ENCODE results near the gene HS6ST1. TPM values are rescaled to one million over a fixed set of nuclear protein-coding genes. Genes with fewer than 3 reads are reported as not detected.

HS6ST1 gene
- total RNA-seq, 2 donors from 2014 or later: 19.0 to 25.8 TPM

GRCh38 chr2:128363934-128364361 lies 45.3 kb upstream of the HS6ST1 start:
- Histone ChIP-seq H3K36me3 (no peaks in the 10 kb centered on the region), H3K9me3 (no peaks in the 10 kb centered on the region), H3K4me3 (no peak overlapping the region), H3K27me3 (no peaks in the 10 kb centered on the region), H3K27ac (no peak overlapping the region), H3K4me1 (peaks cover 0 to 14% of the 10 kb centered on the region in 2 donors)
- DNase-seq (ENCODE audit: low spot score): no peak
- TF ChIP-seq, protein P1, sequence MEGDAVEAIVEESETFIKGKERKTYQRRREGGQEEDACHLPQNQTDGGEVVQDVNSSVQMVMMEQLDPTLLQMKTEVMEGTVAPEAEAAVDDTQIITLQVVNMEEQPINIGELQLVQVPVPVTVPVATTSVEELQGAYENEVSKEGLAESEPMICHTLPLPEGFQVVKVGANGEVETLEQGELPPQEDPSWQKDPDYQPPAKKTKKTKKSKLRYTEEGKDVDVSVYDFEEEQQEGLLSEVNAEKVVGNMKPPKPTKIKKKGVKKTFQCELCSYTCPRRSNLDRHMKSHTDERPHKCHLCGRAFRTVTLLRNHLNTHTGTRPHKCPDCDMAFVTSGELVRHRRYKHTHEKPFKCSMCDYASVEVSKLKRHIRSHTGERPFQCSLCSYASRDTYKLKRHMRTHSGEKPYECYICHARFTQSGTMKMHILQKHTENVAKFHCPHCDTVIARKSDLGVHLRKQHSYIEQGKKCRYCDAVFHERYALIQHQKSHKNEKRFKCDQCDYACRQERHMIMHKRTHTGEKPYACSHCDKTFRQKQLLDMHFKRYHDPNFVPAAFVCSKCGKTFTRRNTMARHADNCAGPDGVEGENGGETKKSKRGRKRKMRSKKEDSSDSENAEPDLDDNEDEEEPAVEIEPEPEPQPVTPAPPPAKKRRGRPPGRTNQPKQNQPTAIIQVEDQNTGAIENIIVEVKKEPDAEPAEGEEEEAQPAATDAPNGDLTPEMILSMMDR (IDR thresholded peaks at IDR 0.05): no peak

DNA sequence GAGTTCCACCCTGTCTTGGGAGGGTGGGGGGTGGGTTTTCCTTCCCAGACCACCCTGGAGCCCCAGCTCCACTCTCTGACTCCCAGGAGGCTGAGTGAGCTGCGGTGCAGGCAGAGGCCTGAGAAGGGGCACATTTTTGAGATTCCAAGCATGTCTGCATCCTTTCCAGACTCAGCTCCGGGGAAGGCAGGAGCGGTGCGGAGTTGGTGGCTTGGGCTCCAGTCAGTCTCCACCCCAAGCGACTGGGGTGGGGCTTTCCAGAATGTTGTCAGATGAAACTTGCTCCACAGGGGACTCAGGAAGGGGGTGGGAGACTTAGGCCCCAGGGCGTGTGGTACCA lies 44.2 kb upstream of the HS6ST1 start:
- TF ChIP-seq, protein P1 (IDR thresholded peaks at IDR 0.05): no peak
- no peak overlapping the region for H3K4me3 ChIP-seq
- H3K9me3 ChIP-seq: no peaks in the 10 kb centered on the region
- H3K27ac ChIP-seq: no peak overlapping the region
- H3K36me3 ChIP-seq: no peaks in the 10 kb centered on the region
- no peak for DNase-seq (ENCODE audit: low spot score)
- no peaks in the 10 kb centered on the region for H3K27me3 ChIP-seq
- H3K4me1 ChIP-seq: peaks cover 0 to 14% of the 10 kb centered on the region in 2 donors

GRCh38 chr2:128362176-128362888 lies 43.7 kb upstream of the HS6ST1 start:
- Histone ChIP-seq H3K36me3 (no peaks in the 10 kb centered on the region), H3K9me3 (no peaks in the 10 kb centered on the region), H3K27ac (no peak overlapping the region), H3K27me3 (no peaks in the 10 kb centered on the region), H3K4me1 (peaks cover 0 to 14% of the 10 kb centered on the region in 2 donors), H3K4me3 (no peak overlapping the region)
- TF ChIP-seq, protein P1 (IDR thresholded peaks at IDR 0.05): no peak
- DNase-seq (ENCODE audit: low spot score): no peak

- H3K27ac ChIP-seq: no peak overlapping the region
- H3K27me3 ChIP-seq: no peaks in the 10 kb centered on the region
- H3K9me3 ChIP-seq: no peaks in the 10 kb centered on the region
- no peaks in the 10 kb centered on the region for H3K36me3 ChIP-seq
- no peak overlapping the region for H3K4me3 ChIP-seq
- TF ChIP-seq, protein P1 (IDR thresholded peaks at IDR 0.05): no peak
- no peak for DNase-seq (ENCODE audit: low spot score)
- peaks cover 0 to 14% of the 10 kb centered on the region in 2 donors for H3K4me1 ChIP-seq
Observed at GRCh38 chr2:128361376-128362131, 42.9 kb upstream of the HS6ST1 start.

GRCh38 chr2:128360711-128361110 lies 42.0 kb upstream of the HS6ST1 start:
- Histone ChIP-seq H3K27me3 (no peaks in the 10 kb centered on the region), H3K36me3 (no peaks in the 10 kb centered on the region), H3K4me3 (no peak overlapping the region), H3K4me1 (peaks cover 0 to 14% of the 10 kb centered on the region in 2 donors), H3K27ac (no peak overlapping the region), H3K9me3 (no peaks in the 10 kb centered on the region)
- DNase-seq (ENCODE audit: low spot score): peak; percentile 47
- TF ChIP-seq, protein P1 (IDR thresholded peaks at IDR 0.05): no peak

Measured in right atrium auricular region (tissue), 2 donors.